C4-2B (cell line): ENCODE measurements around the gene SLC25A42.

Experiments used
- ZFX ChIP-seq: fragments of 450-650 bp; IDR thresholded peaks from 2 replicates; pipeline ENCODE4 v1.6.1; 2017
- TF ChIP-seq, protein P1 (sequence below): fragments of 450-650 bp; conservative IDR thresholded peaks from 2 replicates; pipeline ENCODE4 v1.5.1; 2017; ENCODE audit warnings: mild to moderate bottlenecking

DNA sequence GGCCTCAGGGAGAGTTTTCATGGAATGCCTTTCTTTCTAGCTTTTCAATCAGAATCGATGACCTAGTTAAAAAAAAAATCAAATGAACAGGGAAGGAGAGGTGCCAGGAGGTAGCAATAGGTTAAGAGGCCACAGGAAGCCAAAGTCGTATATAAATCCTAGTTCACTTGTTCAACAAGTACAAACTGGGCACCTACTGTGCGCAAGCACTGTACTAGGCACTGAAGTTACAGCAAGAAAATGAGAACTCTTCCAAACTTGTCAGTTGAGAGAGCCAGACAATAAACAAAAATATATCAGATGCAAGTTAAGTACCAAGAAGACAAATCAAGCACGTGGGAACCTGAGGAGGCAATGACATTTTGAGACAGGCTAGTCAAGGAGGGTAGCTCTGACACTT lies 36.6 kb upstream of the SLC25A42 start:
- TF ChIP-seq, protein P1, sequence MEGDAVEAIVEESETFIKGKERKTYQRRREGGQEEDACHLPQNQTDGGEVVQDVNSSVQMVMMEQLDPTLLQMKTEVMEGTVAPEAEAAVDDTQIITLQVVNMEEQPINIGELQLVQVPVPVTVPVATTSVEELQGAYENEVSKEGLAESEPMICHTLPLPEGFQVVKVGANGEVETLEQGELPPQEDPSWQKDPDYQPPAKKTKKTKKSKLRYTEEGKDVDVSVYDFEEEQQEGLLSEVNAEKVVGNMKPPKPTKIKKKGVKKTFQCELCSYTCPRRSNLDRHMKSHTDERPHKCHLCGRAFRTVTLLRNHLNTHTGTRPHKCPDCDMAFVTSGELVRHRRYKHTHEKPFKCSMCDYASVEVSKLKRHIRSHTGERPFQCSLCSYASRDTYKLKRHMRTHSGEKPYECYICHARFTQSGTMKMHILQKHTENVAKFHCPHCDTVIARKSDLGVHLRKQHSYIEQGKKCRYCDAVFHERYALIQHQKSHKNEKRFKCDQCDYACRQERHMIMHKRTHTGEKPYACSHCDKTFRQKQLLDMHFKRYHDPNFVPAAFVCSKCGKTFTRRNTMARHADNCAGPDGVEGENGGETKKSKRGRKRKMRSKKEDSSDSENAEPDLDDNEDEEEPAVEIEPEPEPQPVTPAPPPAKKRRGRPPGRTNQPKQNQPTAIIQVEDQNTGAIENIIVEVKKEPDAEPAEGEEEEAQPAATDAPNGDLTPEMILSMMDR: no peak
- TF ChIP-seq ZFX: no peak
